HG02840 (cell line): Measurements from ENCODE around the gene TCTN2.

Experiments used
- ATAC-seq: cut with Tn5 transposase; IDR thresholded peaks from one replicate; pipeline ENCODE4 v1.9.1; 2021; ENCODE audit warnings: mild to moderate bottlenecking, moderate library complexity, moderate number of reproducible peaks; ENCODE audit not compliant: unreplicated experiment, low FRiP score

TCTN2 gene

DNA sequence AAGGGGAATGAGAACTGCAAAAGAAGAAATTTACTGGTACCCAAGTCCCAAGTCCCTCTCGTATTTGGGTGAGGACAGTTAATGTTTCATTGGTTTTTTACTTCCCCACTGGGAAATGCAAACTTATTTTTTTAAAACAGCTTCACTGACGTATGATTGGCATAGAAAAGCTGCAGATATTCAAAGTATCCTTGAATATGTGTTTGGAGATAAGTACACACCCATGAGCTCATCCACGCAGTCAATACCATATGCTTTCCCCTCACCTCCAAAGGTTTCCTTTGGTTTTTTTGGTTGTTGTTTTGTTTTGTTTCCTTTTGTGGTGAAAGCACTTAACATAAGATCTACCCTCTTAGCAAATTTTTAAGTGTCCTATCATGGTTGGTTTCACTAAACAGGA lies 13.1 kb downstream of the TCTN2 start:
- ATAC-seq = no peak

DNA sequence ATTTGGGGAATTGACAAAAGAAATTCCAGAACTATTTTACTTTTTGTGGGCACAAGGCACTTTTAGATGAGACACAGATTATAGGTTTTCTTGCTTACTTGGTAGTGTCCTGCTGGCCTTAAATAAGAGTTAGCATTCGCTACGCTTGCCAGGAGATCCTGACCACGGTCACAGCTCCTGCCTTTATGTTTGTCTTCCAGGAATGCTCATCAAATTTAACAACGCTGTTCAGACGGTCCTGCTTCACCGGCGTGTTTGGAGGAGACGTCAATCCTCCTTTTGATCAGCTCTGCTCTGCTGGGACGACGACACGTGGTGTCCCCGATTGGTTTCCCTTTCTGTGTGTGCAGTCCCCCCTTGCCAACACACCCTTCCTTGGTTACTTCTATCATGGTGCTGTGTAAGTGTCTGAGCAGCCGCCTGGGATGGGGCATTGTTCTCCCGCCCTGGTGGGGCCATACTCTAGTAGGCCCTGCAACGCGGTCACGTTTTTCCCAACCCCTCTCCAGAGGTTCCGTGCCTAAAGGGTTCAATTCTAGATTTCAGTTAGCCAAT lies 15.8 kb downstream of the TCTN2 start:
- ATAC-seq = no peak

DNA sequence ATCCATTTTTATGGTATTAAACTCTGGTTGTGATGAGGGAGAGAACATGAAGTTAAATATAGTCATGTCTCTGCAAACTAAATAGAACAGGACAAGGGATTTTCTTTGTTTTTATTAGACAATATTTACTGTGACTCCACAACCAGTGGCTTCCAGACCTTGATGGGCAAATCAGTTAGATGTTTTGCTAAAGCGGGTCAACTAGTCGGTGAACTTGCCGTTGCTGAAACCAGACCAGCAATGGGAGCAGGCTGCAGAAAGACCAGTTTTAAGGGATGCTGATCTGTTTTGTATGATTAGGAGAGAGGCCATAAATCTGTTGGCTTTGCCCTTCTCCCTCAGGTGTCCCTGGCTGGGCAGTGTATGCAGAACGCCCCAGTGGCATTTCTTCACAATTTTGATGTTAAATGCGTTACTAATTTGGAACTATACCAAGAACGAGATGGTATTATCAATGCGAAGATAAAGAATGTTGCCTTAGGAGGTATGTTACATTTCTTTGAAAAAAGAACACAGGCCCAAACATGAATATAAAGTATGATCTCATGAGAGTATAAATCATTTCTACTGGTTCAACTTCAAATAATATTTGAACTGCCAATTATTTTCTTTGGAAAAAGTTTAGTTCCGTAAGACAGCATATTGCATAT lies 19.4 kb downstream of the TCTN2 start:
- ATAC-seq = no peak

DNA sequence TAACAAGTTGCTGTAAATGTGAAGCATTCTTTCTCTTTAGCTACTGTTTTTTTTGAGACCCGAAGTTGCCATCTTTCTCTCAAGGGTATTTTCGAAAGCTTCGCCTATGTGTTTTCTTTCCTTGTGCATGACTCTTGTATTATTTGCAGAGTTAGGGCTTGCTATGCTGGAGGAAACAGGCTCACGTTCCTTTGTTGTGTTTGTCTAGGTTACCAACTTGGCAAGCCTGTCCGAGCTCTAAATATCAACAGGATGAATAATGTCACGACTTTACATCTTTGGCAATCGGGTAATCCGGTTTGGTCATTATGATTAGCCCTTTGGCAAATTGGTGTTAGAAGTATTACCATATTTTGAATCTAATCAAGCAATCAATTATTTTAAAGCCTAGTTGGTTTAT lies 25.3 kb downstream of the TCTN2 start:
- ATAC-seq = no peak

DNA sequence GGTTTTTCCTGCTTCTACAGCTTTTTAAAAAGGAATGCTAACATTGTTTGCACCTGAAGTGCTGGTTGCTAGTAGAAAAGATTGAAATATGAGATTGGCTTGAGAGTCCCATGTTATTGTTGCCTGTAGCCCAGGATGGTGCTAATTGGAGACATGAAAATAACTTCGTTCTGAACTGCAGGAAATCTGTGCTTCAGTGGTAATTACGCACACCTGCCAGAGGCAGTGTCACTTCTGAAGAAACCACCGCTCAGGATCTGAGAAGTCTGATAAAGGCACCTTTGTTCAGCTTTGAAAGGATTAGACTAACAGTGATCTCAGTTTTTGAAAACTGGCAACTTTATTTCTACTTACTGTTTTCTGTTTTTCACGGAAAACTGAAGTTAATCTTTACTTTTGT lies 25.7 kb downstream of the TCTN2 start:
- no peak for ATAC-seq

DNA sequence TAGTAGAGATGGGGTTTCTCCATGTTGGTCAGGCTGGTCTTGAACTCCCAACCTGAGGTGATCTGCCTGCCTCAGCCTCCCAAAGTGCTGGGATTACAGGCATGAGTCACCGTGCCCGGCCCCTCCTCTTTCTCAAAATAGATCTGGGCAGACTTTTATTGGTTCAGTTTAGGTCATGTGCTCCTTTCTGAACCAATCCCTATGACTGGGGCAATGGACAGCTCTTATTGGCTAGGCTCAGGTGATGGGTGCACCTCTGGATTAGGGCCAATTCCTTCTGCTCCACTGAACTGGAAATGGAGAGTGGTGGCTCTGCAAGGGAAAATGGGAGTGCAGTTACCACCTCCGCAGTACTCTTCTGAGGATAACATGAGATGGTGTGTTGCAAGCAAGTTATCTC lies 35.0 kb downstream of the TCTN2 start:
- no peak for ATAC-seq

DNA sequence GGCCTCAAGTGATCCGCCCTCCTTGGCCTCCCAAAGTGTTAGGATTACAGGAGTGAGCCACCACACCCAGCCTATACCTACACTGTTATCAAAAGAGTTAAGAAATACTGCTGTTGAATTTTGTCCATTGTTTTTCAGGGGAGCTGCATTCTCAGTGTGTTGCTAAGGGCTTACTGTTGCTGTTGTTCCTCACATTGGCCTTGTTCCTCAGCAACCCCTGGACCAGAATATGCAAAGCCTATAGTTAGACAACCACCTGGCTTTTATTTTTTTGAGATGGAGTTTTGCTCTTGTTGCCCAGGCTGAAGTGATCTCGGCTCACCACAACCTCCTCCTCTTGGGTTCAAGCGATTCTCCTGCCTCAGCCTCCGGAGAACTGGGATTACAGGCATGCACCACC lies 36.6 kb downstream of the TCTN2 start:
- ATAC-seq = no peak

DNA sequence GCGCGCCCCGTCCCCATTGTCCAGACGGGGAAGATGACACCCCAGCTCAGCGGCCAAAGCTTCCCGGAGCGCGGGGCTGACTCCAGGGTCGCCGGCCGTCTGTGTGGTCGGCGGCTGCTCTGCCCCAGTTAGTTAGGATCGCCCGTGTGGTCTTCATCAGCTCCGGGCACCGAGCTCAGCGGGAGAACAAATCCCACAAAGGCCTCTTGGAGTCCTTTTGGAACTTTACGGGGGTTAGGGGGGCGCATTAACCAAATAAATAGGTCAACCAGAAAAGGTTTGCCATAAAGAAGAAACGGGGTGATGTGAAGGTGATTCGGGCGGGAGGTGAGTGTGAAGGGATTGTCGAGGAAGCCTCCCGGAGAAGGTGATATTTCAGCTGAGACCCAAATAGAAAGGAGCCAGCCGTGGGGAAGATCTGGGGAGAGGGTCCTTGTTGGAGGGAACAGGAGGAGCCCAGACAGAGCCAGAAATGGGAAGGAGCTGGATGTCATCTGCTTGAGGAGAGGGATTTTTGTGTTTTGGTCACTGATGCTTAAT lies 41.9 kb downstream of the TCTN2 start:
- ATAC-seq = no peak

DNA sequence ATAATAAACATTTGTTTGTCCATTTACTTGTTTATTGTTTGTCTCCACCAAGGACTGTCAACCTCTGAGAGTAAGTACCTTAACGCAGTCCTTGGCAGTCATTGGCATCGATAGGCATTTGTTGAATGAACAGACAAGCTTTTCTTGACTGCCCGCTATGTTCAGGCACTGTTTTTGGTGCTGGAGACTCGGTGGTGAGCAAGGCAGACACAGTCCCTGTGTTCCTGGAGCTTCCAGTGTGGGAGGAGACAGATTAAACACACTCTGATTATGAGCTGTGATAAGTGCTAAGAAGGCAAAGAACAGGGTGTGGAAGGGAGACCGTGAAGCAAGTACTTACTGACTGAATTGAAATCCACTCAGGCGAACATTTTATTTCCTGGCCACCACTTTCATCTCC lies 42.5 kb downstream of the TCTN2 start:
- no peak for ATAC-seq

DNA sequence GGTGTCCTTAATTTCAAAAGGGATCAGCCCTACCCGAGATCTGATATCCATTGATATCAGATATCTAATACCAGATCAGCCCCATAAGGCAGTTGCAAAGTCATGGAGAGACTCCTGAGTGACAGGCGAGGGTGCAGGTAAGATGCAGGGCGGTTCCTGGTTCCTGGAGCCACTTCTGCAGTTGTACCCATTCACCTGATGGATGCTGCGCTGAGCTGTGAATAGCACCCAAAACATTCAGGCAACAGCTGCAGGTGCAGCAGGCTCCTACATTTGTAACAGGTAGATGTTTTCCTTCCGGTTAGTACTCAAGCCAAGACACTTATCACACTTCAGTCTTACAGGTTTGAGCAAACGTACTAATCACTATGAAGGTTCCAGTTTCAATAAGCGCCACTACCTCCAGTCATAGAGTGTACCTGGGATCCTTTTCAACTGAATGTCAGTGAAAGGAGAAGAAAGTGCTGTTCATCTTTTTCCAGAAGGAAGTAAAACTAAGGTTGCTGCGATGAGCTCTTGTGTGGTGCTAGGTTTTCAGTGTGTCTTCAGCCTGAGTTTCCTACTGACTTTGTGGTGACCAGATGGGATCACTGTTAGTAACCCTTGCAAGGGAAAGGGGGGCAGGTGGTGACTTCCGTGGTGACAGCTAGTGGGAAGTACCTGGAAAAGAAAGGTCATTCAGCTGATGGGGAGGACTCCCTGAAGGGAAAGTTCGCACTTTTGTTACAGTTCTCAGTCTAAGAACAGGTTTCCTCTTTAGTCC lies 43.1 kb downstream of the TCTN2 start:
- no peak for ATAC-seq

DNA sequence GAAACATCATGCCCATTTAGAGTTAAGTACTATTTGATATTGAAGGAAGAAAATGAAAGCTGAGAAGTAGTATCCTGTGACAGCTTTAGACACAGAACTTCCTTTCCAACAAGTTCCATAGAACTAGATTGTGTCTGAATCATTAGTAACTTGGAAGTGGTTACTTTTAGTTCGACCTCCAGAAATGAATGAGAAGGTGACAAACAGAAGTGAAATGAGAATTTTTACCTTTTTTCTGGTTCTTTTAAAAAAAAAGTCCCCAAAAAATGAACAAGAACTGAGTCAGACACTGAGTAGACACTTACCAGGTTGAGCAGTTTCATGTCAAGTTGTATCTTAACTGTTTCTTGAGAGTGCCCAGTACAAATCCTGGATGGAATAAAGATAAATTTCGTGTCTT lies 44.3 kb downstream of the TCTN2 start:
- no peak for ATAC-seq

DNA sequence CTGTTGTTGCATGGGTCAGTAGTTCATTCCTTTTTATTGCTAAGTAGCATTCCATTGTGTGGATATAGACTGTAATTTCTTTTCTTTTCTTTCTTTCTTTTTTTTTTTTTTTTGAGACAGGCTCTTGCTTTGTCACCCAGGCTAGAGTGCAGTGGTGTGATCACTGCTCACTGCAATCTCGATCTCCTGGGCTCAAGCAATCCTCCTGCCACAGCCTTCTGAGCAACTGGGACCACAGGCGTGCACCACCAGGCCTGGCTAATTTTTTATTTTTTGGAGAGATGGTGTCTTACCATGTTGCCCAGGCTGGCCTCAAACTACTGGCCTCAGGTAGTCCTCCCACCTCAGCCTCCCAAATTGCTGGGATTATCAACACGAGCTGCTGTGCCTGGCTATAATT lies 46.4 kb downstream of the TCTN2 start:
- no peak for ATAC-seq

DNA sequence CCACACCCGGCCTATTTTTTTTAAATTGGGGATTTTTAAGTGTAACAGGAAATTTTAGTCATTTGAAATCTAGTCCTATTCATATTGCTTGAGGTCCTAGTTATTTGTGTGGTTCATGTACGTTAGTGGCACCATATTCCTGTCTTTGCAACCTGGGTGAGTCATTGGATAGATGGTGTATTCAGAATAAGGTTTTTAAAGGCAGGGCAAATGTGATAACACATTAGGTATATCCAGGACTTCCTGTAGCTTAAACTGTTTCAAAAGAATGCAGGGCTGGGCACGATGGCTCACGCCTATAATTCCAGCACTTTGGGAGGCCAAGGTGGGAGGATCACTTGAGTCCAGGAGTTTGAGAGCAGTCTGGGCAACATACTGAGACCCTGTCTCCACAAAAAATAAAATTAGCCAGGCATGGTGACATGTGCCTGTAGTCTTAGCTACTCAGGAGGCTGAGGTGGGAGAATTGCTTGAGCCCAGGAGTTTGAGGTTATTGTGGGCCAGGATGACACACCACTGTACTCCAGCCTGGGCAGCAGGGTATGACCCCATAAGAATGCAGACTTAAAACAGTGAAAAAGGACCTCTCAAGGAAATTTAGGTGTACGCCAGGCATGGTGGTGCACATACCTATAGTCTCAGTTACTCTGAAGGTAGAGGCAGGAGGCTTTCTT lies 49.4 kb downstream of the TCTN2 start:
- ATAC-seq = no peak

DNA sequence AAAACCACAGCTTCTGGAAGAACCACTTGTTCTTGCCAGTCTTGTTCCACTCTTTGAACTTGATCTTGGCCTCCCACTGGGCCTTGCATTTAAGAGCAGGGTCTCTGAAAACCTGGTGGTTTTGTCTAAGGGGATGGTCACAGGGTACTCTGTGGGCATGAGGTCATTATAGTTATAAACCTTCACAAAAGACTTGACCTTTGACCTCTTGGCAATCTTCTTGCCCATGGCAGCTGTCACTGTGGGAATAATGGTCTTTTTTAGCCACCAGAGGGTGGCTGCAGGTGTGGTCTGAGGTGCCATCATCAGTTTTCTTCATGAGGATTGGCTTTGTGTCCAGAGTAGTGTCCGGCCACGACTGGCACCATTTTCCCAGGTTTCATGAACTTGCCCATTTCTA lies 50.3 kb downstream of the TCTN2 start:
- ATAC-seq = no peak

DNA sequence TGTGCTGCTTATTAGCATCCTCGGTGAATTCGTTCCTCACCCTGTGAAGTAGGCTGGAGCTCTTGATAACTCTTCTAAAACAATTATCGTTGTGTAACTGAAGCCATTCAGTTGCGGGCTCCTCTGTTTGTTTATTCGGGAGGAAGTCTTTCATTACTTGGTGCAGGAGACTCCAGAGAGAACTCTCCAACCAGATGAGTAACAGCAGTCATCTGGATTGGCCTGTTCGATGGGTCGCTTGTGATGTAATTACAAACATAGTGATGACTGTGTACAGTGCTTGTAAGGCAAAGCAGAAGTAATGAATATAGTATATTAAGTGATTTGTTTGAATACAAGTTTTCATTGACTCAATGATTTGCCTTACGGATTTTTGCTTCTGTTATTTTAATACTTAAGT lies 52.1 kb downstream of the TCTN2 start:
- no peak for ATAC-seq

DNA sequence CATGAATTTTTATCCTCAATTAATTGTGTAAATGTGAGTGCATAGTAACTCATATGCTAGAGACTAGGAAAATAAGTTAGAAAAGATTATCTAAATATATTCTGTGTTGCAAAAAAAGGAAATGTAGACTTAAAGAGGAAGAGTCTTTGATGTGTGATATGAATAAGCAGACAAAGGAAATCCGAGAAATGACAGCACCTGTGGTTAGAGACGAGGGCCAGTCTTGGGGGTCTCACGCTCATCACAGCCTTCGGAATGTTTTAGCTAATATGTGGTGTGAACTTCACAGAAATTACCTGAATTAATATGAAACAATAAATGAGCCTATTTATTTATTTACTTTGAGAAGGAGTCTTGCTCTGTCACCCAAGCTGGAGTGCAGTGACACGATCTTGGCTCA lies 52.9 kb downstream of the TCTN2 start:
- ATAC-seq = no peak

DNA sequence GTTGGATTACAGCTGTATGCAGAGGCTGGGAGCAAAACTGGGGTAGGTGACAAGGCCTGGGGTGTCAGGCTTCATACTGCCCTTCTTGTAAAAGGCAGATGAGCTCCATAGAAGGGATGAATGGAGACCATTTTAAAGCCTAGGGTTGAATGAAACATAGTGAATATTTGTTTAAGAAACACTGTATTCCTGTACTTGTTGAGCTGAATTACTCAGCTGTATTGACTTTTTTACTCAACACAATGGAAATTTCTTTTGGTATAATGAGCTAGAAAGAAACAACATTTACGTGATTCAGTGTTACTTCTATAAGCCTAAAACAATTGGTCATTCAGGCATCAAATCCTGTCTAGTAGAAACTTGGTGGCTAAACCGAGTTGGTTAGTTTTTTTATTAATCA lies 55.3 kb downstream of the TCTN2 start:
- no peak for ATAC-seq

DNA sequence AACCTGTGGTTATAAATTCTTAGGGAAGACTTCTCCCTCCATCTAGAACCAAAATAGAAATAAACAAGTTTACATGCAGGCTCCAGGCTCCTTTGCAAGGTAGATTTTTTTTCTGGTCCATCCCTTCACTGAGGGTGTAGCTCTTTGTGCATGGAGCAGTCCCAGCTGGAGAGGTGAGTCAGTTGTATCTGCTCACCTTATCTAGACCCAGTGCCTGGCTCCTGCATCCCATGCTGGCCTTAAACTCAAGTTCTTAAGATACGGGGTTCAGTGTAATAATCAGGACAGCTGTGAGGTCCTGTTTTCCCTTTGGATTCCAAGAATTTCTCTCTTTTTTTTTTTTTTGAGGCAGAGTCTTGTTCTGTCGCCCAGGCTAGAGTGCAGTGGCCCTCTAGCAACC lies 56.0 kb downstream of the TCTN2 start:
- ATAC-seq = no peak

DNA sequence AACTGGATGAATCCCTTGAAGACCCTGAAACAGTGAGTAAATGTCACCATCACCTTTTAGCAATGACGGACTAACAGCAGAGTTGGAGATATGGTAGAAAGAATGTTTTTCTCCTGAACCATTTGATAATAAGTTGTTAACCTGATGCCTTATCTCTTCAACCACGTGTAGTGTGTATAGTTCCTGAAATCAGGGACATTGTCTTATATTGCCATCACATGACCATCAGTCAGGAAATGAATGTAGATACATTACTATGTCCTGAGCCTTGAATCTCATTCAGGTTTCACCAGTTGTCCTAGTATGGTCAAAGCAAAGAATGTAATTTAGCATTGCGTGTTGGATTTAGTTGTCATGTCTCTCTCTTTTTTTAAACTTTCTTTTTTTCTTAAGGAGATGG lies 57.0 kb downstream of the TCTN2 start:
- ATAC-seq = no peak

DNA sequence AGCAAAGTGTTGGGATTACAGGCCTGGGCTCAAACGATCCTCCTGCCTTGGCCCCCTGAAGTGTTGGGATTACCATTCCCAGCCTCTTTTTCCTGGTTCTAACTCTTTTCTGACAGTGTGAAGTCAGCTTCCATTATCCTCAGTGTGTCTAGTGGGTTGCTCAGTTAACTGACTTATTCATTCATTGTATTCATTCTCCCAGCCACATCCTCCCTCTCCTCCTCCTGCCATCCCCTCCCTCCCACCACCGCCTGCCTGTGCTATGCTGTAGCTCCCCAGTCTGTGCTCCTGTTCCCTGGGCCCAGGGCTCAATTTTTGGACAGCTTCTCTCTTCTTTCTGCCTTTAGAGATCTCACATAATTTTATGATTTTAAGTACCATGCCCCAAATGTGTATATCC lies 60.7 kb downstream of the TCTN2 start:
- ATAC-seq = no peak

DNA sequence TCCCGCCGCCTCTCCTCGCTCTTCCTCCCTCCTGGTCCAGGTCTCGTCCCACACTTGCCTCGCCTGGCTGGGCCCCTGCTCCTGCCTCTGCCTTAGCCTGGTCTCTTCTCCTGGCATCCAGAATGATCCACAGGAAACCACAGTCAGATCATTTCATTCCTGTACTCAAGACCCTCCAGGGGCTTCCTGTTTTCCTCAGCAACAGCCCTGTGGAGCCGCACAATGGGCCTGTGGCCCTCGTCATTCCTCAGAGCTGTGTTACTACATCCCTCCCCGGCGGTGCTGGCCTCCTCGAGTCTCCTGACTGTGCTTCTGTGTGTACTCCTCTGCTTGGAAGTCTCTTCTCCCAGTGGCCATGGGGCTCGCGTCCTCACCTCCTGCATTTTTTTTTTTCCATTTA lies 61.3 kb downstream of the TCTN2 start:
- ATAC-seq = no peak
